HCT116 (cell line): ENCODE results near the gene POMT2.

Experiments
- ATF3 ChIP-seq: IDR thresholded peaks from 2 replicates; pipeline ENCODE4 v1.6.1; 2012
- CTCF ChIP-seq, 3 experiments: fragments of 200-600 bp in 1 of 3; sonication (generic) in 1 of 3; IDR thresholded peaks in 2 of 3; conservative IDR thresholded peaks in 1 of 3; 2 replicates each; pipeline ENCODE4 v1.5.1; 2012 to 2017; ENCODE audit warnings: low read depth in 2 of 3, low read length in 2 of 3, antibody characterized with exemption in 1 of 3, borderline replicate concordance in 1 of 3, control low read depth in 1 of 3, mild to moderate bottlenecking in 1 of 3, mixed read lengths in 1 of 3, mixed run types in 1 of 3, moderate library complexity in 1 of 3; ENCODE audit not compliant: insufficient read depth in 1 of 3
- JUND ChIP-seq: IDR thresholded peaks from 2 replicates; pipeline ENCODE4 v1.6.1; 2012
- MAX ChIP-seq: IDR thresholded peaks from 2 replicates; pipeline ENCODE4 v1.6.1; 2012
- POLR2A ChIP-seq: IDR thresholded peaks from 2 replicates; pipeline ENCODE4 v1.7.0; 2011; ENCODE audit warnings: borderline replicate concordance; ENCODE audit not compliant: insufficient read depth, insufficient read length; ENCODE audit errors: extremely low read depth
- POLR2AphosphoS5 ChIP-seq: IDR thresholded peaks from 2 replicates; pipeline ENCODE4 v1.6.1; 2011; ENCODE audit warnings: mild to moderate bottlenecking, low read depth, low read length, moderate library complexity
- RAD21 ChIP-seq: IDR thresholded peaks from 2 replicates; pipeline ENCODE4 v1.6.1; 2012; ENCODE audit warnings: low read depth, mild to moderate bottlenecking
- SRF ChIP-seq: IDR thresholded peaks from 2 replicates; pipeline ENCODE4 v1.6.1; 2012; ENCODE audit warnings: low read depth
- TCF7L2 ChIP-seq: IDR thresholded peaks from 2 replicates; pipeline ENCODE4 v1.7.0; 2011; ENCODE audit warnings: borderline replicate concordance, inconsistent platforms; ENCODE audit not compliant: insufficient read depth, insufficient read length; ENCODE audit errors: extremely low read depth
- ZFX ChIP-seq: fragments of 450-650 bp; IDR thresholded peaks from 2 replicates; pipeline ENCODE4 v1.6.1; 2017
- ZNF274 ChIP-seq: fragments of 200-500 bp; sonication (Bioruptor generic); IDR thresholded peaks from 2 replicates; pipeline ENCODE4 v1.6.1; 2014; ENCODE audit warnings: mild to moderate bottlenecking, low read depth, low read length, inconsistent platforms

GRCh38 chr14:77327111-77327510 lies 6.4 kb upstream of the POMT2 start:
- TF ChIP-seq ZNF274 (no peak), MAX (no peak), JUND (no peak), CTCF (IDR thresholded peaks at IDR 0.05 in 2 of 3, conservative IDR thresholded peaks at IDR 0.05 in 1 of 3; ENCODE audit: borderline replicate concordance in 1 of 3, insufficient read depth in 1 of 3, low read depth in 2 of 3, low read length in 2 of 3) (no peak), ATF3 (no peak), POLR2AphosphoS5 (no peak), RAD21 (no peak), POLR2A (no peak), TCF7L2 (no peak), SRF (no peak), ZFX (no peak)
